ENCODE data around the gene ASMTL.

DNA sequence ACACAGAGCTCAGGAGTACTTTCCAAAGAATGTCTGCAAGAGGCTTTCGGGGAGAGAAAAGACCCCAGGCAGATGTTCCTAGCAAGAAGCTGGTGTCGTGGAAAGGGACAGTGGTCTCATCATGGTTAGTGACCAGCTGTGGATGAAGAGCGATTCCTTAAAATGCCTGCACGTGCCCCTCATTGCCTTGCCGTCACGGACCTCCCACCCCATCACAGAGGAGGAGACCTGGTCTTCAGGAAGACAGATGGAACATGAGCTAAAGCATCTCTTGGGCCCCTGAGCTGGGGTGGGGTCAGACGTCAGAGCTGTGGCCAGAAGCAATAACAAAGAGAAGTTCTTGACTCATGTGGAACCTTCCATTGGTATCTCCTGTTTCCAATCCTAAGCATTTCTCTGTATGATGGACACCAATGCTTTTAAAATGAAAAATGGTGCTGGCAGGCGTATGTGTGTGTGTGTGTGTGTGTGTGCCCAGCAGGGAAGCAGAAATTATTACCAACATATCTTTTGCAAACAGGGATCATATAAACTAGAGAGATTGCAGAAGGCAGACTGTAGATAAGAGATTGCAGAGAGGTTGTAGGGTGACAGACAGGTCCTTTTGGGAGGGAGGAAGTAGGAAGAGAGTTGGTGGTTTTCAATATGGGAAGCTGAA lies 25.2 kb upstream of the ASMTL start:
- TF ChIP-seq, protein P1, sequence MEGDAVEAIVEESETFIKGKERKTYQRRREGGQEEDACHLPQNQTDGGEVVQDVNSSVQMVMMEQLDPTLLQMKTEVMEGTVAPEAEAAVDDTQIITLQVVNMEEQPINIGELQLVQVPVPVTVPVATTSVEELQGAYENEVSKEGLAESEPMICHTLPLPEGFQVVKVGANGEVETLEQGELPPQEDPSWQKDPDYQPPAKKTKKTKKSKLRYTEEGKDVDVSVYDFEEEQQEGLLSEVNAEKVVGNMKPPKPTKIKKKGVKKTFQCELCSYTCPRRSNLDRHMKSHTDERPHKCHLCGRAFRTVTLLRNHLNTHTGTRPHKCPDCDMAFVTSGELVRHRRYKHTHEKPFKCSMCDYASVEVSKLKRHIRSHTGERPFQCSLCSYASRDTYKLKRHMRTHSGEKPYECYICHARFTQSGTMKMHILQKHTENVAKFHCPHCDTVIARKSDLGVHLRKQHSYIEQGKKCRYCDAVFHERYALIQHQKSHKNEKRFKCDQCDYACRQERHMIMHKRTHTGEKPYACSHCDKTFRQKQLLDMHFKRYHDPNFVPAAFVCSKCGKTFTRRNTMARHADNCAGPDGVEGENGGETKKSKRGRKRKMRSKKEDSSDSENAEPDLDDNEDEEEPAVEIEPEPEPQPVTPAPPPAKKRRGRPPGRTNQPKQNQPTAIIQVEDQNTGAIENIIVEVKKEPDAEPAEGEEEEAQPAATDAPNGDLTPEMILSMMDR (IDR thresholded peaks at IDR 0.05): no peak
- TF ChIP-seq POLR2A (IDR thresholded peaks at IDR 0.05): no peak
